K562 (cell line): ENCODE measurements around the gene MADD. TPM values are rescaled to one million over a fixed set of nuclear protein-coding genes. Genes with fewer than 3 reads are reported as not detected.
A peak's percentile ranks its signal among the peaks of the same experiment; 100 is the strongest.

Experiments used
- CTBP1 ChIP-seq: fragments of 450-650 bp; IDR thresholded peaks from 2 replicates; pipeline ENCODE4 v1.6.1; 2016; ENCODE audit warnings: borderline replicate concordance
- DNMT1 ChIP-seq: fragments of 450-650 bp; IDR thresholded peaks from 2 replicates; pipeline ENCODE4 v1.6.1; 2016; ENCODE audit warnings: antibody characterized with exemption, mild to moderate bottlenecking
- DPF2 ChIP-seq: fragments of 450-650 bp; IDR thresholded peaks from 2 replicates; pipeline ENCODE4 v1.6.1; 2016
- E2F6 ChIP-seq, 2 experiments: IDR thresholded peaks; 2 replicates each; pipeline ENCODE4 v1.6.1; 2011; ENCODE audit warnings: borderline replicate concordance in 1 of 2, control low read depth in 1 of 2, low read depth in 1 of 2, low read length in 1 of 2, mild to moderate bottlenecking in 1 of 2, mixed read lengths in 1 of 2, moderate library complexity in 1 of 2; ENCODE audit not compliant: insufficient read depth in 1 of 2, insufficient read length in 1 of 2, poor library complexity in 1 of 2, severe bottlenecking in 1 of 2; ENCODE audit errors: extremely low read depth in 1 of 2
- FOS ChIP-seq: IDR thresholded peaks from 3 replicates; pipeline ENCODE4 v1.6.1; 2011; ENCODE audit not compliant: insufficient read length; ENCODE audit errors: extremely low read depth
- FOXA3 ChIP-seq, 2 experiments: fragments of 450-650 bp in 1 of 2; sonication (generic) in 1 of 2; formaldehyde crosslinking; IDR thresholded peaks in 1 of 2; conservative IDR thresholded peaks in 1 of 2; 2 replicates each; pipeline versions ENCODE4 v1.4.0 to v1.8.0; 2020 to 2022; ENCODE audit warnings: mild to moderate bottlenecking in 2 of 2, missing genetic modification reagents in 1 of 2
- ID3 ChIP-seq, 2 experiments: fragments of 250-450 bp in 1 of 2; fragments of 450-650 bp in 1 of 2; sonication (Bioruptor Pico) in 1 of 2; IDR thresholded peaks; 2 replicates each; pipeline versions ENCODE4 v1.6.1 to v1.8.0; 2016 to 2021; ENCODE audit warnings: mild to moderate bottlenecking in 2 of 2, moderate library complexity in 2 of 2, missing compliant biosample characterization in 1 of 2, missing genetic modification characterization in 1 of 2
- MED1 ChIP-seq: sonication (generic); formaldehyde crosslinking; IDR thresholded peaks from 2 replicates; pipeline ENCODE4 v1.8.1; 2023; ENCODE audit warnings: missing genetic modification reagents, borderline replicate concordance
- MEIS2 ChIP-seq: fragments of 450-650 bp; IDR thresholded peaks from 2 replicates; pipeline ENCODE4 v1.6.1; 2014; ENCODE audit warnings: mild to moderate bottlenecking; ENCODE audit not compliant: partially characterized antibody
- NRF1 ChIP-seq, 2 experiments: fragments of 450-650 bp; IDR thresholded peaks in 1 of 2; conservative IDR thresholded peaks in 1 of 2; 2 replicates each; pipeline ENCODE4 v1.6.1; 2014; ENCODE audit warnings: mild to moderate bottlenecking in 2 of 2
- PHB ChIP-seq: fragments of 250-450 bp; sonication (Bioruptor Pico); IDR thresholded peaks from 2 replicates; pipeline ENCODE4 v1.5.0; 2021
- POLR2B ChIP-seq: fragments of 450-650 bp; IDR thresholded peaks from 2 replicates; pipeline ENCODE4 v1.6.1; 2018; ENCODE audit warnings: low read depth; ENCODE audit not compliant: partially characterized antibody
- POLR3A ChIP-seq: IDR thresholded peaks from 2 replicates; pipeline ENCODE4 v1.6.1; 2011; ENCODE audit warnings: borderline replicate concordance, mild to moderate bottlenecking, moderate library complexity; ENCODE audit not compliant: insufficient read length, insufficient read depth; ENCODE audit errors: extremely low read depth
- RB1 ChIP-seq: fragments of 450-650 bp; IDR thresholded peaks from 2 replicates; pipeline ENCODE4 v1.6.1; 2017; ENCODE audit warnings: low read depth, mild to moderate bottlenecking
- SP2 ChIP-seq: IDR thresholded peaks from 2 replicates; pipeline ENCODE4 v1.6.1; 2011; ENCODE audit warnings: mild to moderate bottlenecking, low read depth, low read length, moderate library complexity; ENCODE audit not compliant: poor library complexity, severe bottlenecking; ENCODE audit errors: extremely low read depth
- VEZF1 ChIP-seq: fragments of 200-800 bp; sonication (Bioruptor generic); IDR thresholded peaks from 2 replicates; pipeline ENCODE4 v1.6.1; 2017; ENCODE audit warnings: missing genetic modification characterization, missing compliant biosample characterization
- ZNF239 ChIP-seq: fragments of 250-450 bp; sonication (Bioruptor Pico); IDR thresholded peaks from 2 replicates; pipeline ENCODE4 v1.4.0; 2020; ENCODE audit warnings: mild to moderate bottlenecking
- ZNF408 ChIP-seq: fragments of 250-450 bp; sonication (Bioruptor Pico); IDR thresholded peaks from 2 replicates; pipeline ENCODE4 v1.4.0; 2020; ENCODE audit warnings: low read depth, mild to moderate bottlenecking, moderate library complexity
- ZNF449 ChIP-seq: fragments of 250-450 bp; sonication (Bioruptor Pico); IDR thresholded peaks from 2 replicates; pipeline ENCODE4 v1.8.0; 2022; ENCODE audit warnings: moderate library complexity, mild to moderate bottlenecking, inconsistent platforms
- ZNF583 ChIP-seq: fragments of 250-450 bp; sonication (Bioruptor Pico); IDR thresholded peaks from 2 replicates; pipeline ENCODE4 v1.4.0; 2020
- ZNF586 ChIP-seq: fragments of 450-650 bp; formaldehyde crosslinking; conservative IDR thresholded peaks from 2 replicates; pipeline ENCODE4 v1.4.0; 2020; ENCODE audit warnings: mild to moderate bottlenecking, moderate library complexity
- ZNF75A ChIP-seq: fragments of 450-650 bp; formaldehyde crosslinking; IDR thresholded peaks from 2 replicates; pipeline ENCODE4 v1.4.0; 2020; ENCODE audit warnings: mild to moderate bottlenecking
- polyA plus RNA-seq, 8 experiments: library from polyadenylated mRNA; depleted of rRNA in 4 of 8; stranded (reverse) in 5 of 8; unstranded in 3 of 8; fragments of >200 nt; fragmentation: Nextera tagmentation in 2 of 8; fragmentation: Illumina TruSeq in 1 of 8; extraction: Ambion mirVana in 2 of 8; extraction: Trizol in 1 of 8; gene quantifications; 2 replicates each; pipeline versions ENCODE4 v1.2.1 to v1.2.3, GENCODE V29; 2011 to 2014; ENCODE audit warnings: inconsistent platforms in 1 of 8, missing spikeins in 1 of 8
- total RNA-seq, 7 experiments: library from RNA; depleted of rRNA in 6 of 7; stranded (reverse); fragments of >200 nt in 6 of 7; fragmentation: Illumina TruSeq in 2 of 7; extraction: Trizol in 2 of 7; gene quantifications; 2 replicates each; pipeline versions ENCODE4 v1.2.1 to v1.2.3, GENCODE V29; 2011 to 2021; ENCODE audit warnings: low replicate concordance in 1 of 7

MADD gene
- total and polyA plus RNA-seq, 9 of the 15 experiments (the other 6 are each of a cell fraction or from before 2014, with no cell fraction given) = 0.68 to 57.6 (median 33.6) TPM

GRCh38 chr11:47276923-47277322 is 7.0 kb downstream of the MADD start (continued):
- TF ChIP-seq PHB (no peak), ZNF586 (CRISPR knock-in tag) (no peak), ID3 (CRISPR knock-in tag; IDR thresholded peaks at IDR 0.05) (no peak), ID3 (tag; IDR thresholded peaks at IDR 0.05) (no peak), MED1 (CRISPR knock-in tag) (no peak), ZNF408 (CRISPR knock-in tag) (no peak), FOS (no peak), POLR2B (no peak), E2F6 (IDR thresholded peaks at IDR 0.05; ENCODE audit: borderline replicate concordance in 1 of 2, extremely low read depth in 1 of 2, insufficient read depth in 1 of 2, insufficient read length in 1 of 2, low read depth in 1 of 2, low read length in 1 of 2, poor library complexity in 1 of 2, severe bottlenecking in 1 of 2) (no peak), ZNF449 (CRISPR knock-in tag) (no peak), CTBP1 (peak; percentile 53), FOXA3 (CRISPR knock-in tag; conservative IDR thresholded peaks at IDR 0.05 in 1 of 2, IDR thresholded peaks at IDR 0.05 in 1 of 2) (no peak), ZNF75A (CRISPR knock-in tag) (no peak), NRF1 (conservative IDR thresholded peaks at IDR 0.05 in 1 of 2, IDR thresholded peaks at IDR 0.05 in 1 of 2) (no peak), ZNF583 (no peak), ZNF239 (no peak), MEIS2 (no peak), DNMT1 (no peak), RB1 (no peak), VEZF1 (CRISPR knock-in tag) (no peak), DPF2 (no peak), SP2 (no peak), POLR3A (no peak)
